ENCODE results near the gene F7. TPM values are rescaled to one million over a fixed set of nuclear protein-coding genes. Genes with fewer than 3 reads are reported as not detected.

The F7 gene
- total RNA-seq, 1 experiment from 2014 or later = 0.26 TPM

- ChIA-PET CTCF (interaction anchor here (1.0 kb wide), 1 partner anchor 130 kb away, joined by 3 read pairs; no protein-coding TSS in a partner anchor), POLR2A (no interaction called here)
- peak; percentile 27 for ATAC-seq
- Mint-ChIP-seq H3K4me3 (no peak overlapping the region), H3K9me3 (peaks cover 12% of the 10 kb centered on the region), H3K4me1 (peaks cover 24% of the 10 kb centered on the region), H3K27me3 (ENCODE audit: low read depth) (peaks cover 2% of the 10 kb centered on the region; the same call in 1 of the 2 replicates), H3K27ac (no peak overlapping the region), H3K36me3 (no peaks in the 10 kb centered on the region)
- no peak for TF ChIP-seq HMGA2 (CRISPR knock-in tag; IDR thresholded peaks at IDR 0.05)
- no peak for DNase-seq (ENCODE audit: low spot score)
Measured at GRCh38 chr13:113159701-113160100, 54.1 kb downstream of the F7 start.

GRCh38 chr13:113160983-113161382, 55.4 kb downstream of the F7 start:
- CTCF ChIA-PET = interaction anchor here (1.1 kb wide), 1 partner anchor 290 kb away, joined by 3 read pairs; no protein-coding TSS in a partner anchor

GRCh38 chr13:113161433-113161832, 55.8 kb downstream of the F7 start:
- POLR2A ChIA-PET = no interaction called here
- Mint-ChIP-seq H3K4me1 (peaks cover 20% of the 10 kb centered on the region), H3K9me3 (0 out of 2 replicates have a peak, but pooled peaks cover under 1% of the 10 kb centered on the region), H3K4me3 (no peak overlapping the region), H3K36me3 (no peaks in the 10 kb centered on the region), H3K27me3 (ENCODE audit: low read depth) (no peaks in the 10 kb centered on the region; the same call in 1 of the 2 replicates), H3K27ac (no peak overlapping the region)
- CTCF ChIA-PET = interaction anchor here (1.1 kb wide), 1 partner anchor 290 kb away, joined by 3 read pairs; no protein-coding TSS in a partner anchor
- no peak for DNase-seq (ENCODE audit: low spot score)
- peak; percentile 9; the same call in 1 of the 2 replicates for ATAC-seq
- TF ChIP-seq AR (CRISPR knock-in tag; IDR thresholded peaks at IDR 0.05) (no peak), PREB (CRISPR knock-in tag; IDR thresholded peaks at IDR 0.05; ENCODE audit: borderline replicate concordance) (no peak), CBFB (CRISPR knock-in tag; IDR thresholded peaks at IDR 0.05; ENCODE audit: low read depth) (no peak), ATF6 (CRISPR knock-in tag; IDR thresholded peaks at IDR 0.05) (no peak), JAZF1 (CRISPR knock-in tag; IDR thresholded peaks at IDR 0.05) (no peak), NFATC4 (CRISPR knock-in tag; IDR thresholded peaks at IDR 0.05) (no peak), MLX (CRISPR knock-in tag; IDR thresholded peaks at IDR 0.05) (no peak)

More at GRCh38 chr13:113160983-113161382, 55.4 kb downstream of the F7 start:
- no peaks in the 10 kb centered on the region for H3K36me3 Mint-ChIP-seq
- peaks cover 20% of the 10 kb centered on the region for H3K4me1 Mint-ChIP-seq
- H3K4me3 Mint-ChIP-seq = no peak overlapping the region
- peaks cover 4% of the 10 kb centered on the region for H3K9me3 Mint-ChIP-seq
- POLR2A ChIA-PET = no interaction called here
- TF ChIP-seq ZNF121 (CRISPR knock-in tag; IDR thresholded peaks at IDR 0.05) (no peak), ZNF425 (CRISPR knock-in tag; conservative IDR thresholded peaks at IDR 0.05) (no peak), E2F5 (CRISPR knock-in tag; IDR thresholded peaks at IDR 0.05) (no peak), ZNF317 (CRISPR knock-in tag; IDR thresholded peaks at IDR 0.05; ENCODE audit: borderline replicate concordance, low read depth) (no peak), STAT6 (CRISPR knock-in tag; conservative IDR thresholded peaks at IDR 0.05; ENCODE audit: low read depth) (no peak)
- H3K27me3 Mint-ChIP-seq (ENCODE audit: low read depth) = no peaks in the 10 kb centered on the region; the same call in 1 of the 2 replicates
- DNase-seq (ENCODE audit: low spot score) = no peak
- no peak overlapping the region for H3K27ac Mint-ChIP-seq
- ATAC-seq = no peak

All from WTC11 (cell line).